ES-I3 (cell line): Measurements from ENCODE around the gene TMEM158.

Experiments
- H3K36me3 ChIP-seq: 2 replicates; pipeline ENCODE4 v1.6.1; 2013; ENCODE audit warnings: mild to moderate bottlenecking, low read length, control low read depth, moderate library complexity; ENCODE audit not compliant: insufficient read depth
- H3K4me1 ChIP-seq: 2 replicates; pipeline ENCODE4 v1.6.1; 2013; ENCODE audit warnings: mild to moderate bottlenecking, control low read depth, low read length; ENCODE audit not compliant: insufficient read depth
- H3K9ac ChIP-seq: 2 replicates; pipeline ENCODE4 v1.6.1; 2013; ENCODE audit warnings: low read depth, mild to moderate bottlenecking, low read length, moderate library complexity
- H3K9me3 ChIP-seq: 2 replicates; pipeline ENCODE4 v1.6.1; 2013; ENCODE audit warnings: mild to moderate bottlenecking, low read length, moderate library complexity; ENCODE audit not compliant: control insufficient read depth, insufficient read depth

TMEM158 gene

DNA sequence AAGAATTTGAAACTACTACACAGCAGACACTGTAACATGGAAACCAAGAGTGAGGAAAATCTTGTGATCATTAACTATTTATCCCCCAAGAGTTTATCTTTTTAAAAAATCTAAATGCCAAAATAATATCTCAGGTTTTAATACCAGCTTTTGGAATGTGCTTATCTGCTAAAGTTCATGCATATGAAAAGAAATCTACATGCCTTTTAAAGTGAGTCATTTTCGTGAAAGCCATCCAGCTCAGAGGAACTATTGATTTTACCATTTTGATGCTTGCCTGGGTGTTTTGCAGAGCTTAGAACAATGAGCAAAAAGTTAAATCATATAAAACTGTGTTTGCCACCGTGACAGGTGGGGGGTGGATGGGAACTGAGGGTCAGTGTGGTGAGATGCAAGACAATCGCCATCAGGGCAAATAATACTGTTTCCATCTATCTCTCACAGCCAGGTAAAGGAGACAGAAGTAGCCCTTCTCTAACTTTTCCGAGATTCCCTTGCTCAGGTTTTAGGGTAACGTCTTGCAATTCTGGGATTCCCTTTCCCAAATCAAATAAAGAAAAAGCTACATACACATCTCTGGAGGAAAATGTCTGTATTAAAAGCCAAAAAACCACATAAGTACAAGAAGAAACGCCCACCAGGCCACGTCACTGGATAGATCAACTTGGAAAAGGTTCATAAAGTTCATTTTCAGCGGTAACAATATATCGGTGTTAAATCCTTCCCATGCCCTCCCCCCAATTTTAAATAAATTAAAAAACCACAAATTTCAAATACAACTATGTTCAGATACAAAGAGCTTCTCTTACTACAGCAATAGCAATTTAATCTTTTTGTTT, 2.0 kb downstream of the TMEM158 start:
- peaks cover 4% of the 10 kb centered on the region; the same call in 1 of the 2 replicates for H3K4me1 ChIP-seq
- peak overlapping the region; percentile 65; the same call in 1 of the 2 replicates for H3K9ac ChIP-seq
- no peaks in the 10 kb centered on the region for H3K9me3 ChIP-seq
- H3K36me3 ChIP-seq: no peaks in the 10 kb centered on the region

DNA sequence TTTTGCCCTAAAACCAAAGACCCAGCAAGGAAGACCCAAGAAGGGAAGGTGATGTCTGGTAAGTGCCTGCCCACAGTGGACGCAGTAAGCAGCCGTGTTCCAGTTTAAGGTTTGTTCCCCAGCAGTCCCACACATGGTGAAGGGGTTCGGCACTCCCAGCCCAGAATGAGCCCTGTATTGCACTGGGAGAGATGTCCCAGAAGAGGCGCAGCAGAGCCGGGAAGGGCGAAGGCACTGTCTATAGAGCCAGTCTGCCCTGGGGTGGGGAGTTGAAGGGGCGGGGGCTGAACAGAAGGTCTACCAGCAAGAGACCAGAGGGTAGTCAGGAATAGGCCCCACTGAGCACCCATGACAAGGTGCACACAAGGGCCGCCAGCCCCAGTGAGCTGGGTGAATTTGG, 6.4 kb downstream of the TMEM158 start:
- Histone ChIP-seq H3K36me3 (no peaks in the 10 kb centered on the region), H3K4me1 (peaks cover 4% of the 10 kb centered on the region; the same call in 1 of the 2 replicates), H3K9me3 (no peaks in the 10 kb centered on the region)

DNA sequence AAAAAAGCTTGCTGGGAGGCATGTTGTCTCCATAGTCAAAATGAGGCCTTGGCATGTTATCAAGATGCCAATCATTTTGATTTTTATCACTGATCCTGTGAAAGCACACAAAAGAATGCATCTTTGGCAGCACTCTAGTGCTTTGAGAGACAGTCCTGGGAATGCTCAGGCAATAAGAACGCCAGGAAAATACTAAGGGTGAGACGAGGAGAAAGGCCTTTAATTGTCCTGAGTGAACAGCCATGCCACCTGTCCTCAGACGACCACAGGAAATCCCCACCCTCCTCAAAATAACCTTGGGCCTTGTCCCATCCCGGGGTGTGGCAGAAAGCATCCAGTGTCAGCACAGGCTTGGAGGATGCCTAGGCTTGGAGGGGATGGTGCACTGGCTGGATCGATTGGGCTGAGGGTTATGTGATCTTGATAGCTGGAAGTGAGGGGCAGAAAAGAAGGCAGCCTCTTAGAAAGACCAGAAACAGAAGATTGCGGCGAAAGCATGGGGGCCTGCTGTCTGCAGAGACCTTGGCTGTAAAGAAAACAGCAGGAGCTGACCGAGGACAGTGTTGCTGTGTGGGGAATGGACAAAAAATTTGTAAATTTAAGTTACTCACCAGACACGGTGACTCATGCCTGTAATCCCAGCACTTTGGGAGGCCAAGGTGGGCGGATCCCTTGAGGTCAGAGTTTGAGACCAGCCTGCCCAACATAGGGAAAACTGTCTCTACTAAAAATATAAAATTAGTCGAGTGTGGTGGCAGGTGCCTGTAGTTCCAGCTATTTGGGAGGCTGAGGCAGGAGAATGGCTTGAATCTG, 7.3 kb downstream of the TMEM158 start:
- Histone ChIP-seq H3K36me3 (no peaks in the 10 kb centered on the region), H3K9me3 (no peaks in the 10 kb centered on the region), H3K9ac (no peak overlapping the region), H3K4me1 (peaks cover 4% of the 10 kb centered on the region; the same call in 1 of the 2 replicates)

More for the DNA sequence above, 6.4 kb downstream of the TMEM158 start:
- no peak overlapping the region for H3K9ac ChIP-seq

DNA sequence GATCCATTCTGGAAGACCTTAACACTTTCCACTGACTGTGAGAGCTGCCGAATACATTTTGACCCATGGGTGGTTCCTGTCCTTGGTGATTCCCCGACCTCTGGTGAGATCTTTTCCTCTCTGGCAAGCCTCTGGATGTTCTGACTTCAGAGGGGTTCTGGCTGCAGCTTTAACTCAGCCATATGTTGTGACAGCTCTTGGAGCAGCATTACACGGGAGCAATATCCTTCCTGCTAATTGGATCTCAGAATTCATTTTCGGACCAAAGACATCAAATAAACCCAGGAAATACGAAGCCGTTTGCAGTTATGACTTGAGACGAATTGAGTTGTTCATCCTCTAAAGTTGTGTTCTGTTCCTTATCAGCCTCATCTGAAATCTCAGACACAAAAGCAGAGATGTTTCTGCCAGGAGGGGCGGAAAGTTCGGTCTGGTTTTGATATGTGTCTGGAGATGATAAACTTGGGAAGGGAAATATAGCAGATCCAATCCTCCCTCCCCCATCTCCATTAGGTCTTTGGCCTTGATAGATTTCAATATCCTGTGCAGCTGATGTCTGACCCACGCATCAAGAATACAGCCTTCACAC, 10.0 kb downstream of the TMEM158 start:
- Histone ChIP-seq H3K9me3 (no peaks in the 10 kb centered on the region), H3K4me1 (peaks cover 4% of the 10 kb centered on the region; the same call in 1 of the 2 replicates), H3K36me3 (no peaks in the 10 kb centered on the region), H3K9ac (no peak overlapping the region)

DNA sequence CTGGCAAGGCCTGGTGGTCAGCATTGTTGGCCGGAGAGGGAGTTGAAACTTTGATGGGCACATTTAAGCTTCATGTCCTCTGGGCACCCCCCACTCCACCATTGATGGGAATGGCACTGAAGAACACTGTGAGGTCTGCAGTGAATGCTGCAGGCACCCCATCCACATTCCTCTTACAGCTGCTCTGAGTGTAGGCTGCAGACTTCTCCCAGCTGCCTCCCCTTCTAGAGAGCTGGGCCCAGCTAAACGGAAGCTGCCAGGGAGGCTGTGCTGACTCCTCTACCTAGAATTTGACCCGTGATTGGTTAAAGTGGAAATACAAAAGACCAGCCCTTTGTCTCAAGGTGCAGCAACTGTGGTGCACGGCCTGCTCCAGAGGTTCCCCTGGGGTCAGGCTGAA, 10.6 kb downstream of the TMEM158 start:
- no peaks in the 10 kb centered on the region for H3K36me3 ChIP-seq
- no peak overlapping the region for H3K9ac ChIP-seq
- H3K9me3 ChIP-seq: no peaks in the 10 kb centered on the region
- H3K4me1 ChIP-seq: peaks cover 4% of the 10 kb centered on the region; the same call in 1 of the 2 replicates

DNA sequence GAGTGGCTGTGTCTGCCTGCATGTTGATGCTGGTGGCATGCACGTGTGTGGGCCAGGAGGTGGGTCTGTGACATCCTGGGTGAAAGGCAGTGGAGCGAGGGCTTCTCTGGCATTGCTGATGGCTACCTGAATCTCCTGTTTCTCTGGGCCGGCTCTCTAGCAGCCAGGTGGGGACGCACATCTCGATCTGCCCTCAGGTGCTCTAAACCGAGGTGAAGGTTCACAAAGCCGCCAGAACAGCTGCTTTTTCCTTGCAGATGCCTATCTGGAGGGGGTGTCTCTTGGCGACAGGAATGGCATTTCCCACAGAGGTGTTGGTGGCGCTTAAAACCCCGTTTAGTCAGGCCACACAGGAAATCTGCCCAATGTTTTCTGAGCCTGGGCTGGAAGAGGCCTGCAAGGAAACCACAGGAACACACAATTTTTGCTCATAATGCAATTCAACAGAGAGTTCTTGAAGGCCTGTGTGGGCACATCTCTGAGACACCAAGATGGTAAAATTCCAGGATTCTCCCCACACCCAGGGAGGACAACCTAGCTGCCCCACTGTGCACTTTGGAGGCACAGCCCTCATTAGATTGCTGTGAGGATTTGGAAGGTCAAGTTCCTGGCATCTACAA, 11.9 kb downstream of the TMEM158 start:
- Histone ChIP-seq H3K9me3 (no peaks in the 10 kb centered on the region), H3K4me1 (peaks cover 4% of the 10 kb centered on the region; the same call in 1 of the 2 replicates), H3K36me3 (no peaks in the 10 kb centered on the region), H3K9ac (no peak overlapping the region)

DNA sequence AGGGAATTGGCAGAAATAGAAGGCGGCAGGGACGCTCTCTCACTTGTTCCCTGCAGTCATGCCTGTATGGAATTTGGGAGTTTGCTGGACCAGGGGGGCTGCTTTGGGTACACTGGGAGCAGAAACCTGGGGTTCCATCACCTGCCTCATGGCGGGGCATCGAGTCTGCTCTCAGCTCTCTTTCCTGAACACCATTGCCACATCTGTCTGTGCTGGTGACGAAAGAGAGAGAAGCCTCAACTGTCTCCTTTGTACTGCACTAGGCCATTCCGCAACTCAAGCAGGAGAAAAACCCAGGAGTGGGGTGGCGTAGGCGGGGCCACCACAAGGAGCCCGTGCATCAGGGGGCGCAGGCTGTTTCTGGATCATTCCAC, 14.0 kb downstream of the TMEM158 start:
- H3K36me3 ChIP-seq: no peaks in the 10 kb centered on the region
- H3K9me3 ChIP-seq: no peaks in the 10 kb centered on the region
- H3K9ac ChIP-seq: no peak overlapping the region
- no peaks in the 10 kb centered on the region; the same call in 1 of the 2 replicates for H3K4me1 ChIP-seq

DNA sequence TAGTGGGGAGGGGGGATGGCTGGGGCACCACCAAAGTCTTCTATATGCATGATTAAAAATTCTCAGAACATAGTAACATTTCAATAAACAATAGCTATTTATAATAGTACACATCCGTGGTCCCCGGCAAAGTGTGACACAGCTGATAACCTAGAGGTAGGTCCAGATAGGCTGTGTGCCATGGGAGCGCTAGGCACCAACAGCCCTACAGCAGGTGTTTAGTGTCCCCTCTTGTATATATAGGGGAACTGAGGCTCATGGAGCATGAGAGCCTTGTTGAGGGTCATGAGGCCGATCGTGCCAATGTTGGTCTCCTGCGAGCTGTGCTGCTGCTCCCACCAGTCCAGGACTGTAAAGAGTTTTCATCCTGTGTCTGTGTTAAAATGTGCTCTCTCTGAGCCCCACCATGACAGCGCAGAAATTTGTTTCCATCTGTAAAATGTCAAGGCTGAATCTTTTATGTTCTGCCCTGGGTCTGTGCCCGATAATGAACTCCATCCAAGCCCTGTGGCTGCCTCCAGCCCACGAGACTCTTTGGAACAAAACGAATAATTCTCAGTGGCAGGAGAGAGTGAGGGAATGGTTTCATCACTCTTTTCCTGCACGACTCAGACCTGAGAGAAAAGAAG, 14.5 kb downstream of the TMEM158 start:
- Histone ChIP-seq H3K9ac (no peak overlapping the region), H3K9me3 (no peaks in the 10 kb centered on the region), H3K36me3 (no peaks in the 10 kb centered on the region), H3K4me1 (no peaks in the 10 kb centered on the region; the same call in 1 of the 2 replicates)

DNA sequence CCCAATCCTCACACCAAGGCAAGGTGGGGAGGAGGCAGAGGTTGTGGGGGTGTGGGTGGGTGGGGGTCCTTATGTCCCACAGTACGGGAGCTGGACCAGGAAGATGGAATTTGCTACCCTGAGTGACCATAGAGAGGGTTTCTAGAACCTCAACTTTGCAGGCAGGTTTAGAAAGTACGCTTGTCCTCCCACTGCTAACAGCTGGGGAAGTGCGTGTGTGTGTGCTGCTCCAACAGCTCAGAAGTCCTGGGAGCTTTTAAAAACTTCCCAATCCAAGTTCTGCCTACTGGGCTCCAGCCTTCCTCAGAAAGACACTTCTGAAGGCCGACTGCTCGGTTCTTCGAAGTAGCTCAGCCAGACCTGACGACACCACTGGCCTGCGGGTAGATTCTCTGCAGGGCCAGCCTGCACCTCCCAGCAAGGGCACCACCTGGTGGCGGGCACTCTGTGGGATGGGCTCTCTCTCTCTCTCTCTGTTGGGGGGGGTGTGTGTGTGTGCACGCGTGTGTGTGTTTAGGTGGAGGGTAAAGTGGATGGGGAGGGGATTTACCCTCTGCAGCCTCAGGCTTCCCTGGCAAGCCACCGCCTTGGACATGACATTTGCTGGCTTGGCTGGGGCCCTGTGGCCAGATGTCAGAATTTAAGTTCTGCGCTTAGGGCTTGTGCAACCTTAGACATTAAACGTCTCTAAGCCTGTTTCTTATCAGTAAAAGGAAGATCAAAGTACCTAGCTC, 15.6 kb downstream of the TMEM158 start:
- Histone ChIP-seq H3K36me3 (no peaks in the 10 kb centered on the region), H3K4me1 (no peaks in the 10 kb centered on the region), H3K9me3 (no peaks in the 10 kb centered on the region), H3K9ac (no peak overlapping the region)

DNA sequence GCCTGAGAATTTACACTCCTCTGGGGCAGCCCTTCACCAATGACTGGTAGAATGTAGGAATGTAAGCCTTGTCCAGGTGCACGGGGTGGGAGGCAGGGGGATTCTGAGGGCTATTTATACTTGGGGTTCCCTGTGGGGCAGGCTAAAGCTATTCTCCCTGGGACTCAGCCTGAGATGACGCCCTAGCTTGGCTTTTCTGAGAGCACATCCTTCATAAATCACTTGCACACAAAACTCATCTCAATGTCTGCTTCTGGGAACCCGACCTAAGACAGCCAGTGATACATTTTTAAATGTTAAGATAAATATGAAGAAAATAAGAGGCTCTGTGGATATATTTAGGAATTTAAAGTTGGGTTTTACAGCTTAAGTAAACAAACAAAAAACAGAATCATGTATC, 16.6 kb downstream of the TMEM158 start:
- H3K36me3 ChIP-seq: no peaks in the 10 kb centered on the region
- H3K9ac ChIP-seq: no peak overlapping the region
- no peaks in the 10 kb centered on the region for H3K4me1 ChIP-seq
- H3K9me3 ChIP-seq: no peaks in the 10 kb centered on the region

DNA sequence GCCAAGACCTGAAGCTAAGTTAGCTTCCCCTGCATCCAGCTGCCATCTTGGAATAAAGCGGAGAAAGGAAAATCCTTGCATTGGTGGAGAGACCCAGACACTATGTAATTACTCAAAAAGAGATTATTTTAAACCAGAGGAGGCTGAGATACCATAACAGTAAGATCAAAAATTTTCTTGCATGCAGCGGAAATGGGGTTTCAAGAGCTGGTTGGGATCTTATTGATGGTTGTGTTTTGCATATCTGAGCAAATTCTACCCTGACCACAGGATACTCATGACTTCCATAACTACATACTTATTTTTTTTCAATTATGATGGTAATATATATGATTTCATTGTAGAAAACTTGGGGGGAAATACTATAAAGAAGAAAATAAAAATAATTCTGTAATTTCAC, 17.5 kb downstream of the TMEM158 start:
- no peaks in the 10 kb centered on the region for H3K4me1 ChIP-seq
- no peaks in the 10 kb centered on the region for H3K9me3 ChIP-seq
- no peak overlapping the region for H3K9ac ChIP-seq
- no peaks in the 10 kb centered on the region for H3K36me3 ChIP-seq

DNA sequence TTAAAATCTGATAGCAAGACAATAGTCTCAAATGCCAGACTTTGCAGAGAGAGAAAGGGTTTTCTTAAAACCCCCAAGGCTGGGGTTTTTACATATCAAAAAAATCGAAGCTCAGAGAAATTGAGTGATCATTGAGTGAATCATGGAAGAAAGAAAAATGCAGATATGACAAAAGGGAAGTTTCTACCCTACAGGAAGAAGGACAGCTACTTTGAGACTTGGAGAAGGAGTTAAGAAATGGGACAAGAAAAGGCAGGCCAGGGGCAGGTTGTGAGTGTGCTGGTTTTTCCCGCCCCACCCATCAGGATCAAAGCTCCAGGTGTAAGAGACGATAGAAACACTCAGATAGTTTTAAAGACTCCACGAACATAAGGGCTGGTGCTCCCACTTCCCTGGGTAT, 18.6 kb downstream of the TMEM158 start:
- no peak overlapping the region for H3K9ac ChIP-seq

DNA sequence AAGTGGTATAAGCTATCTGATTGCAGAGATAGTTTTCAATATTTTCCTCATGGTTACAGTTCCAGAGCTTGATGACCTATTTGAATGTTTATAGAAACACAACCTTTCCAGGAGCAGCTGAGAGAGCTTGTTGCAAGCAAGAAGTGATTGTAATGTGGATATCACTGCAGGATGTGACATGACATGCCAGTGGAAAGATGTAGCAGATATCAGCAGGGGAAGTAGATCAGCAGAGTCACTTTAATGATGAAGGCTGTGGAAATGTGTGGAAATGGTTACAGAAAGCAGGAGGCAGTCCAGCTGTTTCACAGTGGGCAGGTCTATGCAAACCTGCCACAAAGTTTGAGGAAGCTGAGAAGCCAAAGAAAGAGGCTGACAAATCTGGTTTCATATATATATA, 21.0 kb downstream of the TMEM158 start:
- no peaks in the 10 kb centered on the region for H3K9me3 ChIP-seq
- no peaks in the 10 kb centered on the region for H3K36me3 ChIP-seq
- H3K4me1 ChIP-seq: peaks cover 7% of the 10 kb centered on the region
- no peak overlapping the region for H3K9ac ChIP-seq

More for the DNA sequence above, 18.6 kb downstream of the TMEM158 start:
- Histone ChIP-seq H3K4me1 (no peaks in the 10 kb centered on the region), H3K36me3 (no peaks in the 10 kb centered on the region), H3K9me3 (no peaks in the 10 kb centered on the region)
